ENCODE measurements around the gene UGT3A2. TPM values are rescaled to one million over a fixed set of nuclear protein-coding genes. Genes with fewer than 3 reads are reported as not detected.

UGT3A2 gene
- total RNA-seq, 1 experiment from 2014 or later, result not detected

DNA sequence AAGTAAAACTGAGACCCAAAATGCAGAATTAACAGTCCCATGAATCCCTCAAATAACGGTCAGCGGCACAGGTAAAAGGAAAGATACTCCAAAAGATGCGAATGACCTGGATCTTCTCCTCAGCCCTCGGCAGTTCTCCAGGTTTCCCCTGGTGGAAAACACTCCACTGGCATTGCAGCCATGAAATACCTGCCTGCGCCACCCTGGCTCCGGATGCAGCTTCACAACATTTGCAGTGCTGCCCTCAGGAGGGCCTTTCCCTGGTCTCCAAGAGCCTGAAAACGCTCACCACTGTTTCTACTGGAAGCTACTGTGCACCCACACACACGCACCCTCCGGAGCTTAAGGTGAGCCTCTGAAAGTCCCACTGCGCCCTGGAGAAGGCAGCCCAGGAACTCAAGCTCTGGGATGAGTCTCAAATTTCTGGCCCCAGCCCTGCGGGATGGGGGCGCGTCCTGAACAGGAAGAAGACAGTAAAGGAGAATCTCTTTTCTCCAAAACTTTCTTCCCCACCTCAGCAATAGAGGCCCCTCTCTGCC is 612 bp downstream of the UGT3A2 start:
- H3K4me3 Mint-ChIP-seq (ENCODE audit: unreplicated experiment), result no peak overlapping the region
- BruUV-seq (replicated peaks), result no TSS peak
- no peaks in the 10 kb centered on the region for H3K36me3 ChIP-seq (ENCODE audit: control insufficient read depth, insufficient read depth, low read length)
- no peak overlapping the region for H3K27ac Mint-ChIP-seq (ENCODE audit: unreplicated experiment)
- no peaks in the 10 kb centered on the region for H3K4me1 Mint-ChIP-seq (ENCODE audit: low read depth, unreplicated experiment)
- no peaks in the 10 kb centered on the region for H3K36me3 Mint-ChIP-seq (ENCODE audit: insufficient read depth, unreplicated experiment)
- H3K9me3 ChIP-seq, result no peaks in the 10 kb centered on the region
- H3K27me3 ChIP-seq (replicated peaks; ENCODE audit: control insufficient read depth, insufficient read depth, low read length), result no peaks in the 10 kb centered on the region
- no peak for DNase-seq
- no peak overlapping the region for H3K4me3 ChIP-seq (ENCODE audit: low read depth, low read length)
- TF ChIP-seq, protein P1, sequence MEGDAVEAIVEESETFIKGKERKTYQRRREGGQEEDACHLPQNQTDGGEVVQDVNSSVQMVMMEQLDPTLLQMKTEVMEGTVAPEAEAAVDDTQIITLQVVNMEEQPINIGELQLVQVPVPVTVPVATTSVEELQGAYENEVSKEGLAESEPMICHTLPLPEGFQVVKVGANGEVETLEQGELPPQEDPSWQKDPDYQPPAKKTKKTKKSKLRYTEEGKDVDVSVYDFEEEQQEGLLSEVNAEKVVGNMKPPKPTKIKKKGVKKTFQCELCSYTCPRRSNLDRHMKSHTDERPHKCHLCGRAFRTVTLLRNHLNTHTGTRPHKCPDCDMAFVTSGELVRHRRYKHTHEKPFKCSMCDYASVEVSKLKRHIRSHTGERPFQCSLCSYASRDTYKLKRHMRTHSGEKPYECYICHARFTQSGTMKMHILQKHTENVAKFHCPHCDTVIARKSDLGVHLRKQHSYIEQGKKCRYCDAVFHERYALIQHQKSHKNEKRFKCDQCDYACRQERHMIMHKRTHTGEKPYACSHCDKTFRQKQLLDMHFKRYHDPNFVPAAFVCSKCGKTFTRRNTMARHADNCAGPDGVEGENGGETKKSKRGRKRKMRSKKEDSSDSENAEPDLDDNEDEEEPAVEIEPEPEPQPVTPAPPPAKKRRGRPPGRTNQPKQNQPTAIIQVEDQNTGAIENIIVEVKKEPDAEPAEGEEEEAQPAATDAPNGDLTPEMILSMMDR (IDR thresholded peaks at IDR 0.05; ENCODE audit: insufficient read depth in 1 of 2, low read depth in 1 of 2, low read length in 1 of 2, severe bottlenecking in 1 of 2, unreplicated experiment in 1 of 2), result no peak
- H3K9me3 Mint-ChIP-seq (ENCODE audit: unreplicated experiment), result no peaks in the 10 kb centered on the region
- intact Hi-C loops (cut with micrococcal nuclease; ENCODE audit: unreplicated experiment), result no loop called here
- POLR2A ChIA-PET, result no interaction called here
- no peaks in the 10 kb centered on the region for H3K4me1 ChIP-seq
- CTCF ChIA-PET, result no interaction called here
- peaks cover 12% of the 10 kb centered on the region for H3K27me3 Mint-ChIP-seq (ENCODE audit: insufficient read depth, unreplicated experiment)

DNA sequence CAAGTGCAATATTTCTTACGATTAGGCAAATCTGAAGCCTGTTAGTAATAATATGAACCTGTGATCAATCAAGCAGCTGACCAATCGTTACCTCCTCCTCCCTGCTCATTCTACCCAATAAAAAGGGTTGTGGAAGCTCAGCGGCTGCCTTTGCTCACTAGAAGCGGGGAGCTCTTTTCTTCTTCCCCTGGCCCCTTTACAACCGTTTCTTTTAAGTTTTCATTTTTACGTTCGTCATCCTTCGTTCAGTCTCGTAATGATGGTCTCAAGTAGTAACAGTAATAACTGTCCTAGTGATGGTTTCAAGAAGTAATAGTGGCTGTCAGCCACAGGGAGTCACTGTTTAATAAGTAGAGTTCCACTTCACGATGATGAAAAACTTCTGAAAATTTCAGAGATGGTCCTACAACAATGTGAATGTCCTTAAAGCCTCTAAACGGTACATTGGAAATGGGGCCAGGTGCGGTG is 6.2 kb downstream of the UGT3A2 start:
- DNase-seq, result no peak
- peaks cover 9% of the 10 kb centered on the region for H3K4me1 Mint-ChIP-seq (ENCODE audit: low read depth, unreplicated experiment)
- POLR2A ChIA-PET, result no interaction called here
- no peaks in the 10 kb centered on the region for H3K9me3 Mint-ChIP-seq (ENCODE audit: unreplicated experiment)
- H3K4me3 Mint-ChIP-seq (ENCODE audit: unreplicated experiment), result no peak overlapping the region
- H3K27me3 Mint-ChIP-seq (ENCODE audit: insufficient read depth, unreplicated experiment), result peaks cover 8% of the 10 kb centered on the region
- no peaks in the 10 kb centered on the region for H3K9me3 ChIP-seq
- H3K4me3 ChIP-seq (ENCODE audit: low read depth, low read length), result no peak overlapping the region
- TF ChIP-seq, protein P1 (IDR thresholded peaks at IDR 0.05; ENCODE audit: insufficient read depth in 1 of 2, low read depth in 1 of 2, low read length in 1 of 2, severe bottlenecking in 1 of 2, unreplicated experiment in 1 of 2), result peak; percentile 29 to 30
- no TSS peak for BruUV-seq (replicated peaks)
- H3K4me1 ChIP-seq, result no peaks in the 10 kb centered on the region
- H3K27me3 ChIP-seq (replicated peaks; ENCODE audit: control insufficient read depth, insufficient read depth, low read length), result no peaks in the 10 kb centered on the region; the same call in 1 of the 2 replicates
- intact Hi-C loops (cut with micrococcal nuclease; ENCODE audit: unreplicated experiment), result no loop called here
- no peak overlapping the region for H3K27ac Mint-ChIP-seq (ENCODE audit: unreplicated experiment)
- no peaks in the 10 kb centered on the region for H3K36me3 Mint-ChIP-seq (ENCODE audit: insufficient read depth, unreplicated experiment)
- CTCF ChIA-PET, result interaction anchor here (1.0 kb wide), 1 partner anchor 18 kb away, joined by 4 read pairs; no protein-coding TSS in a partner anchor
- H3K36me3 ChIP-seq (ENCODE audit: control insufficient read depth, insufficient read depth, low read length), result no peaks in the 10 kb centered on the region

DNA sequence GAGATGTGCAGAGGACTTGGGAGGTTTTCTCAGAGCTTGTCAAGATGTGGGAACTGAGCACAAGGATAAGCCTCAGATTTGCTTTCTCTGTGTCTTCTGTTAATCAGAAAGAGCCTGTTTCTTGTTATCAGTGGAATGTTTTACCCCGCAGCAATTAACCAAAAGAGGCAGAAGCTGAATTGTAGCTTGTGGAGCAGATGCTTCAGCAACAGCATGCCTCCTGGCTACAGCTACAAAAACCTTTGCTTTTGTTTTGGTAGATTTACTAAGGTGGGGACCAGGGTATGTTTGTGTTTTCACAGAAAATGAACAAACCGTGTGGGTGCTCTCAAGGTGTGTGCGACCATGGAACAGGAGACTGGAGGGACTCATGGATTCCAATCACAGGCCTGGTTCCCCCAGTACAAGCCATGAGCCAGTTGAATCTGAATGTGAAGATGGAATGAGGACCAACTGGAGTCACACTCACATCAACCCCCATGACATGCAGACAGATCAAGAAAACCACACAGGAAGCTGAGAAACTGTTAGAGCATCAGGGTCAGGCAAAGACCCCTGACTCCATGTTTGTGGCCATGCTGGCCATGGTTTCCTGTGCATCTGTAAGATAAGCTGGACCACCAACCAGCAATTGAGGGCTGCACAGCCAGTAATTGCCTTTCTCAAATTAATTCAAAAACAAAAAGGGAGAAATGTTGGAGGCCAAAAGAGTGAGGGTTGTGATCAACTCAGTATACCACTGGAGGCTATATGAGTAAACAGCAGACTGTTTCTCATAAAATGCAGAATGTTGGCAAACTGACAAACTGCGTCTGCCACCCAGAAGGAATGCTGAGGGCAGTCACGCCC is 6.9 kb downstream of the UGT3A2 start:
- CTCF ChIA-PET, result interaction anchor here (0.6 to 1.0 kb wide), 2 partner anchors 19 to 30 kb away, joined by 3 to 4 read pairs; no protein-coding TSS in a partner anchor

More for the DNA sequence above, 6.9 kb downstream of the UGT3A2 start:
- BruUV-seq (replicated peaks), result no TSS peak
- H3K4me1 ChIP-seq, result no peaks in the 10 kb centered on the region
- H3K36me3 Mint-ChIP-seq (ENCODE audit: insufficient read depth, unreplicated experiment), result no peaks in the 10 kb centered on the region
- peaks cover 9% of the 10 kb centered on the region for H3K4me1 Mint-ChIP-seq (ENCODE audit: low read depth, unreplicated experiment)
- H3K9me3 Mint-ChIP-seq (ENCODE audit: unreplicated experiment), result no peaks in the 10 kb centered on the region
- no peak for DNase-seq
- intact Hi-C loops (cut with micrococcal nuclease; ENCODE audit: unreplicated experiment), result no loop called here
- no peaks in the 10 kb centered on the region; the same call in 1 of the 2 replicates for H3K27me3 ChIP-seq (replicated peaks; ENCODE audit: control insufficient read depth, insufficient read depth, low read length)
- no peaks in the 10 kb centered on the region for H3K9me3 ChIP-seq
- H3K27me3 Mint-ChIP-seq (ENCODE audit: insufficient read depth, unreplicated experiment), result peaks cover 9% of the 10 kb centered on the region
- no peaks in the 10 kb centered on the region for H3K36me3 ChIP-seq (ENCODE audit: control insufficient read depth, insufficient read depth, low read length)
- no peak overlapping the region for H3K4me3 ChIP-seq (ENCODE audit: low read depth, low read length)
- H3K4me3 Mint-ChIP-seq (ENCODE audit: unreplicated experiment), result no peak overlapping the region
- H3K27ac Mint-ChIP-seq (ENCODE audit: unreplicated experiment), result no peak overlapping the region
- POLR2A ChIA-PET, result no interaction called here
- TF ChIP-seq, protein P1 (IDR thresholded peaks at IDR 0.05; ENCODE audit: insufficient read depth in 1 of 2, low read depth in 1 of 2, low read length in 1 of 2, severe bottlenecking in 1 of 2, unreplicated experiment in 1 of 2), result no peak
